Measurements from ENCODE around the gene HIF1A. TPM values are rescaled to one million over a fixed set of nuclear protein-coding genes. Genes with fewer than 3 reads are reported as not detected.

Gene HIF1A
- total RNA-seq, 1 donor from 2014 or later, result 181 TPM

Other genes with a start within 250 kb of the HIF1A start
- gene SNAPC1, start 66.9 kb downstream of the HIF1A start, total RNA-seq, result 5.9 TPM
- 0.20 TPM for gene SYT16, start 117.2 kb downstream of the HIF1A start, total RNA-seq